Esophagus muscularis mucosa (tissue), 4 donors: ENCODE data around the gene OR52A1. TPM values are rescaled to one million over a fixed set of nuclear protein-coding genes. Genes with fewer than 3 reads are reported as not detected.

Source experiments
- DNase-seq: peaks from one replicate; pipeline ENCODE4 v3.0.0-alpha.2; 2017; ENCODE audit errors: extremely low spot score
- H3K27ac ChIP-seq, 4 donors: fragments of 200-600 bp; sonication (generic); replicated peaks in 1 of 4; 1 replicate in 3 of 4; 2 replicates in 1 of 4; pipeline ENCODE4 v1.5.1; 2016 to 2019; ENCODE audit warnings: mild to moderate bottlenecking in 1 of 4
- H3K27me3 ChIP-seq, 4 donors: fragments of 200-600 bp; sonication (generic); one replicate each; pipeline versions ENCODE4 v1.5.1 to v1.6.0; 2016 to 2019
- H3K36me3 ChIP-seq, 4 donors: fragments of 200-600 bp; sonication (generic); one replicate each; pipeline ENCODE4 v1.5.1; 2016 to 2019
- H3K4me1 ChIP-seq, 4 donors: fragments of 200-600 bp; sonication (generic); one replicate each; pipeline ENCODE4 v1.5.1; 2016 to 2019
- H3K4me3 ChIP-seq, 4 donors: fragments of 200-600 bp; sonication (generic); 1 replicate in 2 of 4; 2 replicates in 2 of 4; pipeline ENCODE4 v1.5.1; 2016 to 2019; ENCODE audit warnings: mild to moderate bottlenecking in 4 of 4, moderate library complexity in 1 of 4
- H3K9me3 ChIP-seq, 4 donors: fragments of 200-600 bp; sonication (generic); 1 replicate in 3 of 4; 2 replicates in 1 of 4; pipeline ENCODE4 v1.5.1; 2016 to 2019
- EP300 ChIP-seq: sonication (generic); formaldehyde crosslinking; IDR thresholded peaks from one replicate; pipeline ENCODE4 v1.6.1; 2017; ENCODE audit warnings: antibody characterized with exemption
- POLR2A ChIP-seq: fragments of 450-650 bp; IDR thresholded peaks from one replicate; pipeline ENCODE4 v1.6.1; 2017; ENCODE audit warnings: antibody characterized with exemption, moderate library complexity, mild to moderate bottlenecking, low read depth
- POLR2AphosphoS5 ChIP-seq, 2 donors: sonication (generic); formaldehyde crosslinking; IDR thresholded peaks; one replicate each; pipeline ENCODE4 v1.6.1; 2017; ENCODE audit warnings: antibody characterized with exemption in 2 of 2
- WGBS: methylation state at CpG from one replicate; pipeline ENCODE4 v1.1.5; 2018; 5-methylcytosine and 5-hydroxymethylcytosine counted together
- intact Hi-C: fragments of 100-400 bp; cut with DNase I; formaldehyde crosslinking; loops from one replicate; pipeline ENCODE4 v1.15.1; 2023
- total RNA-seq, 4 donors: library from RNA; depleted of rRNA; stranded (reverse); fragments of >200 nt; gene quantifications; one replicate each; pipeline versions ENCODE4 v1.1.0 to v1.2.1, GENCODE V29; 2016
- TF ChIP-seq, protein P1 (sequence below), 3 experiments: fragments of 200-600 bp in 2 of 3; fragments of 450-650 bp in 1 of 3; sonication (generic) in 2 of 3; IDR thresholded peaks; one replicate each; pipeline ENCODE4 v1.5.1; 2017 to 2019; ENCODE audit warnings: antibody characterized with exemption in 3 of 3, mild to moderate bottlenecking in 2 of 3, moderate library complexity in 1 of 3

OR52A1 gene
- not detected for total RNA-seq

DNA sequence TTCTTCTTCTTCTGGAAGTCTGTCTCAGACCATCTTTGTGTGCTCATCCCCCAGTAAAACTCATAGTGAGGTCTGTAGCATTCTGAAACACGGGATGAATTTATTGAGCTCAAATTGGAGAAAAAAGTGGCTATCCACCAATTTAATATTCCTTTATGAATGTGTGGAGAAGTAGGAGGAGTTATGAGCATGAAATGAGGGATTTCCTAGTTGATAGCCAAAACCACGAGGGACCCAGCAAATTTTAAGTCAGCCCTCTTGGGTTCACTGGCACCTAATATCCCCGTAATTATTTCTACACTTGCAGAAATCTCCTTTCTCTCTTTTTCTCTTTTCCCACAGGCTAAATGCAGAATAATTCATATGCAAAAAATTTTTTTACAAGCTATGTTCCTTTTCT is at the start of gene OR52A1:
TSS of gene OR52A1 (minus strand) at position 101 of the 400 bp plus-strand sequence. CDS start 2,388 bp downstream, outside the sequence.
- H3K4me3 ChIP-seq: no peak within 1 kb of the TSS
- no peaks in the 10 kb centered on the region for H3K4me1 ChIP-seq
- H3K9me3 ChIP-seq: no peaks in the 10 kb centered on the region
- H3K36me3 ChIP-seq: no peaks in the 10 kb centered on the region
- 75% methylated on average over 3 of the region's 3 CpGs for WGBS
- H3K27me3 ChIP-seq: no peaks in the 10 kb centered on the region
- TF ChIP-seq, protein P1, sequence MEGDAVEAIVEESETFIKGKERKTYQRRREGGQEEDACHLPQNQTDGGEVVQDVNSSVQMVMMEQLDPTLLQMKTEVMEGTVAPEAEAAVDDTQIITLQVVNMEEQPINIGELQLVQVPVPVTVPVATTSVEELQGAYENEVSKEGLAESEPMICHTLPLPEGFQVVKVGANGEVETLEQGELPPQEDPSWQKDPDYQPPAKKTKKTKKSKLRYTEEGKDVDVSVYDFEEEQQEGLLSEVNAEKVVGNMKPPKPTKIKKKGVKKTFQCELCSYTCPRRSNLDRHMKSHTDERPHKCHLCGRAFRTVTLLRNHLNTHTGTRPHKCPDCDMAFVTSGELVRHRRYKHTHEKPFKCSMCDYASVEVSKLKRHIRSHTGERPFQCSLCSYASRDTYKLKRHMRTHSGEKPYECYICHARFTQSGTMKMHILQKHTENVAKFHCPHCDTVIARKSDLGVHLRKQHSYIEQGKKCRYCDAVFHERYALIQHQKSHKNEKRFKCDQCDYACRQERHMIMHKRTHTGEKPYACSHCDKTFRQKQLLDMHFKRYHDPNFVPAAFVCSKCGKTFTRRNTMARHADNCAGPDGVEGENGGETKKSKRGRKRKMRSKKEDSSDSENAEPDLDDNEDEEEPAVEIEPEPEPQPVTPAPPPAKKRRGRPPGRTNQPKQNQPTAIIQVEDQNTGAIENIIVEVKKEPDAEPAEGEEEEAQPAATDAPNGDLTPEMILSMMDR (IDR thresholded peaks at IDR 0.05): no peak
- no peak for TF ChIP-seq POLR2A
- TF ChIP-seq POLR2AphosphoS5 (IDR thresholded peaks at IDR 0.05): no peak
- no peak for TF ChIP-seq EP300
- intact Hi-C loops: no loop called here
- DNase-seq: no peak
- H3K27ac ChIP-seq: no peak within 1 kb of the TSS

DNA sequence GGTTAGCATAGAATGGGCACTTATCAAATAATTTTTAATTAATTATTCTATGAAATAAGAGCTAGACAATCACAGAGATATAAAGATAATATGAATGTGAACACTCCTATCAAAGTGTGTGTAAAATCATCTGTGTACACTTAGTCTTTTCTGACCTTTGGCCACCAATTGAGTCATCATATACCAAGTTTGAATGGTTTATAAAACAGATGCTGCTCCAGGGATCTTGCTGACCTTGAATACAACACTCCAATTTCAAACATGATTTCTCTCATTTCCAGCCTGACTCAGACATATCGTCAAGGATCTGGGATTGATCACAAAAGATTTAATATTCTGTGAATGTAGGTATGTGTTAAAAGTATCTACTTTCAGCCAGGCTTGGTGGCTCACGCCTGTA is 48.8 kb upstream of the OR52A1 start:
- Histone ChIP-seq H3K4me3 (no peak overlapping the region), H3K4me1 (no peaks in the 10 kb centered on the region), H3K27ac (no peak overlapping the region), H3K9me3 (no peaks in the 10 kb centered on the region), H3K27me3 (no peaks in the 10 kb centered on the region), H3K36me3 (no peaks in the 10 kb centered on the region)
- DNase-seq: no peak
- WGBS: 87% methylated on average over 2 of the region's 2 CpGs
- TF ChIP-seq POLR2A (no peak), EP300 (no peak), POLR2AphosphoS5 (IDR thresholded peaks at IDR 0.05) (no peak)
- TF ChIP-seq, protein P1 (IDR thresholded peaks at IDR 0.05): no peak
- intact Hi-C loops: no loop called here

DNA sequence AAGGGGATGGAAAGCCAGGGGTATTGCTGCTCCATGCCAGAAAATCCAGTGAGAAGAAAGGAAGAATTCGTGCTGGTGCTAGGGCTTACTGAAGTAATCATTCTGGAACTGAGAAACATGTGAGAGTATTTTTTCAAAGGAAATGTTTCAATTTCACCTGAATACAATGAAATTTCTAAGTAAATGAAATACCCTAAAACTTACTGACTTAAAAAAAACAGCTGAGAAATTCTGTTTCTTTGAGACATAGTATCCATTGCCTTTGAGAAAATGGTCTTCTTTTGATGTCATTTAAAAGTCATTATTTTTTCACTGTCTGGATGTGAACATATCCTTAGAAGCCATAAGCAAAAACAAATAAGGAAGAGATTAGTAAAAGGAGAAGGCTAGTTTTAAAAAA is 46.0 kb upstream of the OR52A1 start, which contains the start of gene OR51V1:
TSS of gene OR51V1 (minus strand) at position 101 of the 400 bp plus-strand sequence. CDS start at position 101, 0 bp downstream.
- no peak within 1 kb of the TSS for H3K4me3 ChIP-seq
- intact Hi-C loops: no loop called here
- no peaks in the 10 kb centered on the region for H3K36me3 ChIP-seq
- no peak within 1 kb of the TSS for H3K27ac ChIP-seq
- no peak for TF ChIP-seq POLR2A
- TF ChIP-seq, protein P1 (IDR thresholded peaks at IDR 0.05): no peak
- no peak for TF ChIP-seq EP300
- no peak for TF ChIP-seq POLR2AphosphoS5 (IDR thresholded peaks at IDR 0.05)
- no peaks in the 10 kb centered on the region for H3K9me3 ChIP-seq
- WGBS: 59% methylated on average over 1 of the region's 1 CpG
- H3K4me1 ChIP-seq: no peaks in the 10 kb centered on the region
- DNase-seq: no peak
- H3K27me3 ChIP-seq: no peaks in the 10 kb centered on the region

DNA sequence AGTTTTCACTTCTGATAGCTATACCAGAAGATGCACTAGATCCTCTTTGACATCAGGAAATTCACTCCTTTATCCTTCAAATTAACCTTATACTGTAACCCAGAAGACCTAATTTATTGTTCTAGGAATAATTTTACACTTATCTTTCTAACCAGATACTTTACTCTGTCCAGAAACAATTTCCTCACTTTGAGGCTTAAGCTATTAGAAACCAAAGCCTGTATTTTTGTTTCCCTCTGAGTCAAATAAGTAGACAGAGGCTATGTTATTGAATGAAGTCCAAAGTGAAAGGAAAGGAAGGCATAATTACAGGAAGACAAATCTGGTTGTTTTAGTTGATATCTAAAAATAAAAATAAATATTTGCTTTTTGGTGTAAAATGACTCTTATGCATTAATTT is 43.7 kb upstream of the OR52A1 start:
- no peak for TF ChIP-seq POLR2AphosphoS5 (IDR thresholded peaks at IDR 0.05)
- TF ChIP-seq, protein P1 (IDR thresholded peaks at IDR 0.05): no peak
- no peak for TF ChIP-seq EP300
- no peak for TF ChIP-seq POLR2A
- Histone ChIP-seq H3K4me3 (no peak overlapping the region), H3K4me1 (no peaks in the 10 kb centered on the region), H3K9me3 (no peaks in the 10 kb centered on the region), H3K36me3 (no peaks in the 10 kb centered on the region), H3K27me3 (no peaks in the 10 kb centered on the region), H3K27ac (no peak overlapping the region)
- DNase-seq: no peak
- intact Hi-C loops: no loop called here

DNA sequence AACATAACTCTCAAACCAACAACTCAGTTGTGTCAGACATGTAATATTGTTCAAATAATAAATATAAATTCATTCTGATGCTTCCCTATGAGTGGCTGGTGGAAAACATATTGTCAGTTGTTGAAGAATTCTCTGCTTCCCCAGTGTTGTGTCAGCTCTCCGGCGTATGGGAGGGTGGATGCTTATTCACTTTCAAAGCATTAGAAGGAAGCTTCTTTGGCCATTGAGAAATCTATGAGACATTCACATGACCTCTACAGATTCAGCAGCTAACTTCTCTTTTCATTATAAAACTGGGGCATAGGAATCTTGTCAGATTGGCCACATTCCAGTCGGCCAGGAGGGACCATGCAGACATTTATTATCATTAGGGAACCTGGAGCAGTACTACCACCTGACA is 43.0 kb upstream of the OR52A1 start:
- intact Hi-C loops: no loop called here
- TF ChIP-seq POLR2A (no peak), EP300 (no peak), POLR2AphosphoS5 (IDR thresholded peaks at IDR 0.05) (no peak)
- TF ChIP-seq, protein P1 (IDR thresholded peaks at IDR 0.05): no peak
- Histone ChIP-seq H3K27ac (no peak overlapping the region), H3K36me3 (no peaks in the 10 kb centered on the region), H3K9me3 (no peaks in the 10 kb centered on the region), H3K27me3 (no peaks in the 10 kb centered on the region), H3K4me3 (no peak overlapping the region), H3K4me1 (no peaks in the 10 kb centered on the region)
- DNase-seq: no peak
- WGBS: 60% methylated on average over 3 of the region's 3 CpGs
